NB4 (cell line): ENCODE results near the gene SEMA5B.

Experiments used
- DNase-seq: peaks from one replicate; pipeline ENCODE4 v3.0.0; 2010; ENCODE audit warnings: low read depth
- H3K4me3 ChIP-seq: one replicate; pipeline ENCODE4 v1.5.1; 2011; ENCODE audit warnings: mild to moderate bottlenecking, low read depth, low read length, moderate library complexity
- CTCF ChIP-seq: IDR thresholded peaks from one replicate; pipeline ENCODE4 v1.5.1; 2012; ENCODE audit warnings: low read depth, low read length
- MAX ChIP-seq: IDR thresholded peaks from 2 replicates; pipeline ENCODE4 v1.6.1; 2011; ENCODE audit warnings: low read depth, low read length
- MYC ChIP-seq: IDR thresholded peaks from 2 replicates; pipeline ENCODE4 v1.6.1; 2011; ENCODE audit warnings: low read depth, low read length
- POLR2A ChIP-seq: IDR thresholded peaks from 2 replicates; pipeline ENCODE4 v1.6.1; 2011; ENCODE audit warnings: mild to moderate bottlenecking; ENCODE audit not compliant: insufficient read length; ENCODE audit errors: extremely low read depth

SEMA5B gene

GRCh38 chr3:122926811-122927210, 100.8 kb downstream of the SEMA5B start:
- H3K4me3 ChIP-seq, result no peak overlapping the region
- no peak for DNase-seq
- TF ChIP-seq CTCF, result no peak
- TF ChIP-seq MAX, result no peak
- TF ChIP-seq MYC, result no peak

GRCh38 chr3:122926322-122926721, 101.2 kb downstream of the SEMA5B start:
- TF ChIP-seq MAX, result no peak
- TF ChIP-seq MYC, result no peak
- TF ChIP-seq POLR2A, result no peak
- no peak for TF ChIP-seq CTCF
- no peak for DNase-seq

GRCh38 chr3:122925756-122926155, 101.8 kb downstream of the SEMA5B start:
- no peak for DNase-seq
- no peak overlapping the region for H3K4me3 ChIP-seq

More at GRCh38 chr3:122926322-122926721, 101.2 kb downstream of the SEMA5B start:
- no peak overlapping the region for H3K4me3 ChIP-seq

GRCh38 chr3:122924056-122924455, 103.5 kb downstream of the SEMA5B start:
- TF ChIP-seq MAX, result no peak
- TF ChIP-seq POLR2A, result no peak
- no peak for TF ChIP-seq MYC
- no peak for TF ChIP-seq CTCF
- no peak for DNase-seq
- H3K4me3 ChIP-seq, result no peak overlapping the region

More at GRCh38 chr3:122925756-122926155, 101.8 kb downstream of the SEMA5B start:
- no peak for TF ChIP-seq CTCF
- TF ChIP-seq MAX, result no peak
- no peak for TF ChIP-seq POLR2A
- TF ChIP-seq MYC, result no peak

GRCh38 chr3:122923611-122924010, 104.0 kb downstream of the SEMA5B start:
- TF ChIP-seq MAX (no peak), MYC (no peak), CTCF (no peak), POLR2A (no peak)
- H3K4me3 ChIP-seq, result no peak overlapping the region
- DNase-seq, result no peak
